Mesenchymal stem cell (in vitro differentiated cells and primary cell): ENCODE data around the gene C13orf46.

Experiments
- DNase-seq: peaks from one replicate; pipeline ENCODE4 v3.0.0-alpha.2; 2013
- H2AFZ ChIP-seq: one replicate; pipeline ENCODE4 v1.6.1; 2013; ENCODE audit warnings: low read depth, mild to moderate bottlenecking, control low read depth, inconsistent platforms, low read length, moderate library complexity
- H2AK5ac ChIP-seq: 2 replicates; pipeline ENCODE4 v1.6.1; 2013; ENCODE audit warnings: low read length, moderate library complexity, mild to moderate bottlenecking, inconsistent platforms; ENCODE audit not compliant: severe bottlenecking
- H2BK120ac ChIP-seq: one replicate; pipeline ENCODE4 v1.6.1; 2013; ENCODE audit warnings: low read depth, mild to moderate bottlenecking, inconsistent platforms, low read length, moderate library complexity
- H2BK12ac ChIP-seq, 2 experiments: one replicate each; pipeline ENCODE4 v1.6.1; 2013; ENCODE audit warnings: inconsistent platforms in 2 of 2, low read length in 2 of 2, mild to moderate bottlenecking in 2 of 2, moderate library complexity in 2 of 2, control low read depth in 1 of 2
- H2BK15ac ChIP-seq: one replicate; pipeline ENCODE4 v1.6.1; 2013; ENCODE audit warnings: mild to moderate bottlenecking, low read depth, inconsistent platforms; ENCODE audit not compliant: poor library complexity, severe bottlenecking
- H2BK5ac ChIP-seq: 2 replicates; pipeline ENCODE4 v1.6.1; 2013; ENCODE audit warnings: low read depth, mild to moderate bottlenecking, low read length, control low read depth, inconsistent platforms; ENCODE audit not compliant: poor library complexity, severe bottlenecking
- H3K14ac ChIP-seq, 2 experiments: one replicate each; pipeline ENCODE4 v1.6.1; 2013; ENCODE audit warnings: inconsistent platforms in 2 of 2, low read length in 2 of 2, control low read depth in 1 of 2, mild to moderate bottlenecking in 1 of 2, moderate library complexity in 1 of 2
- H3K18ac ChIP-seq, 2 experiments: one replicate each; pipeline ENCODE4 v1.6.1; 2013; ENCODE audit warnings: inconsistent platforms in 2 of 2, low read length in 2 of 2, control low read depth in 1 of 2, low read depth in 1 of 2, mild to moderate bottlenecking in 1 of 2
- H3K23ac ChIP-seq, 2 experiments: one replicate each; pipeline ENCODE4 v1.6.1; 2013; ENCODE audit warnings: inconsistent platforms in 2 of 2, low read length in 2 of 2, mild to moderate bottlenecking in 2 of 2, moderate library complexity in 2 of 2, control low read depth in 1 of 2
- H3K27ac ChIP-seq: 2 replicates; pipeline ENCODE4 v1.5.1; 2013; ENCODE audit warnings: mild to moderate bottlenecking, moderate library complexity, low read length, control low read depth, inconsistent platforms; ENCODE audit not compliant: poor library complexity, severe bottlenecking
- H3K27me3 ChIP-seq, 2 experiments: 2 replicates each; pipeline versions ENCODE4 v1.6.1 to v1.7.0; 2013; ENCODE audit warnings: low read length in 2 of 2, mild to moderate bottlenecking in 2 of 2, moderate library complexity in 2 of 2, control low read depth in 1 of 2, inconsistent platforms in 1 of 2; ENCODE audit not compliant: control insufficient read depth in 1 of 2, insufficient read depth in 1 of 2
- H3K36me3 ChIP-seq, 2 experiments: 2 replicates each; pipeline versions ENCODE4 v1.6.1 to v1.7.0; 2013; ENCODE audit warnings: low read length in 2 of 2, control low read depth in 1 of 2, inconsistent platforms in 1 of 2, low read depth in 1 of 2, mild to moderate bottlenecking in 1 of 2; ENCODE audit not compliant: insufficient read depth in 2 of 2, control insufficient read depth in 1 of 2
- H3K4ac ChIP-seq, 2 experiments: one replicate each; pipeline ENCODE4 v1.6.1; 2013; ENCODE audit warnings: inconsistent platforms in 2 of 2, low read length in 2 of 2, mild to moderate bottlenecking in 2 of 2, moderate library complexity in 2 of 2, control low read depth in 1 of 2, low read depth in 1 of 2
- H3K4me1 ChIP-seq: 2 replicates; pipeline ENCODE4 v1.6.1; 2013; ENCODE audit warnings: low read depth, low read length, control low read depth; ENCODE audit not compliant: control insufficient read depth, insufficient read depth
- H3K4me2 ChIP-seq: 2 replicates; pipeline ENCODE4 v1.6.1; 2013; ENCODE audit warnings: low read length, mild to moderate bottlenecking, inconsistent platforms; ENCODE audit not compliant: poor library complexity, severe bottlenecking
- H3K4me3 ChIP-seq, 2 experiments: 2 replicates each; pipeline versions ENCODE4 v1.5.1 to v1.7.0; 2013; ENCODE audit warnings: low read length in 2 of 2, mild to moderate bottlenecking in 2 of 2, control low read depth in 1 of 2, low read depth in 1 of 2; ENCODE audit not compliant: insufficient read depth in 1 of 2
- H3K79me1 ChIP-seq: replicated peaks from 2 replicates; pipeline ENCODE4 v1.6.1; 2013; ENCODE audit warnings: mild to moderate bottlenecking, control low read depth, low read length, inconsistent platforms; ENCODE audit not compliant: poor library complexity, severe bottlenecking
- H3K9ac ChIP-seq: 2 replicates; pipeline ENCODE4 v1.7.0; 2013; ENCODE audit warnings: mild to moderate bottlenecking, low read length, moderate library complexity
- H3K9me3 ChIP-seq: 2 replicates; pipeline ENCODE4 v1.7.0; 2013; ENCODE audit warnings: mild to moderate bottlenecking, low read length; ENCODE audit not compliant: control insufficient read depth
- H4K8ac ChIP-seq: one replicate; pipeline ENCODE4 v1.6.1; 2013; ENCODE audit warnings: inconsistent platforms, mild to moderate bottlenecking, low read length, moderate library complexity
- H4K91ac ChIP-seq: one replicate; pipeline ENCODE4 v1.6.1; 2013; ENCODE audit warnings: mild to moderate bottlenecking, low read length, inconsistent platforms
- WGBS: methylation state at CpG from one replicate; pipeline ENCODE4 v1.1.7; 2013; ENCODE audit warnings: mixed read lengths; 5-methylcytosine and 5-hydroxymethylcytosine counted together

Gene C13orf46

DNA sequence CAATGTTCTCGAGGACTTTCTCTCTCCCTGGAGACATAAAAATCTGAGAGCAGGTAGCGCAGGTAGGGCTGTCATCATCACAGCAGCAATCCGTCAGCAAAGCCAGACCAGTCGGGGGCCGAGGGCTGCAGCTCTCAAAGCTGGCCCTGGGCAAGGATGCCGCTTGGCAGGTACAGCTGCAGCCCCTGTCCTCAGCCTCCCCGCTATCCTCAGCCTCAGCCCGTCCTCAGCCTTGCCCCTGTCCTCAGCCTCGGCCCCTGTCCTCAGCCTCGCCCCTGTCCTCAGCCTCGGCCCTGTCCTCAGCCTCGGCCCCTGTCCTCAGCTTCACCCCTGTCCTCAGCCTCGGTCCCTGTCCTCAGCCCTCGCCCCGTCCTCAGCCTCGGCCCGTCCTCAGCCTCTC, 10.9 kb downstream of the C13orf46 start:
- no peak overlapping the region for H2BK15ac ChIP-seq
- H3K9me3 ChIP-seq = peaks cover 9% of the 10 kb centered on the region
- H3K4me1 ChIP-seq = peaks cover 2% of the 10 kb centered on the region
- no peak overlapping the region for H3K14ac ChIP-seq
- H3K4me3 ChIP-seq = no peak overlapping the region
- H2BK120ac ChIP-seq = no peak overlapping the region
- no peak overlapping the region for H4K91ac ChIP-seq
- no peak overlapping the region for H2AK5ac ChIP-seq
- no peak overlapping the region for H3K18ac ChIP-seq
- H4K8ac ChIP-seq = no peak overlapping the region
- no peak overlapping the region for H3K4ac ChIP-seq
- no peak overlapping the region for H3K4me2 ChIP-seq
- H3K27ac ChIP-seq = no peak overlapping the region
- no peak overlapping the region for H3K9ac ChIP-seq
- H3K79me1 ChIP-seq = peaks cover 2% of the 10 kb centered on the region
- H2BK5ac ChIP-seq = no peak overlapping the region
- H3K36me3 ChIP-seq = peaks cover 45 to 71% of the 10 kb centered on the region in 2 experiments
- no peak overlapping the region for H2AFZ ChIP-seq
- H2BK12ac ChIP-seq = no peak overlapping the region
- DNase-seq = no peak
- H3K27me3 ChIP-seq = no peaks in the 10 kb centered on the region
- H3K23ac ChIP-seq = no peak overlapping the region
- 87% methylated on average over 16 of the region's 17 CpGs for WGBS

DNA sequence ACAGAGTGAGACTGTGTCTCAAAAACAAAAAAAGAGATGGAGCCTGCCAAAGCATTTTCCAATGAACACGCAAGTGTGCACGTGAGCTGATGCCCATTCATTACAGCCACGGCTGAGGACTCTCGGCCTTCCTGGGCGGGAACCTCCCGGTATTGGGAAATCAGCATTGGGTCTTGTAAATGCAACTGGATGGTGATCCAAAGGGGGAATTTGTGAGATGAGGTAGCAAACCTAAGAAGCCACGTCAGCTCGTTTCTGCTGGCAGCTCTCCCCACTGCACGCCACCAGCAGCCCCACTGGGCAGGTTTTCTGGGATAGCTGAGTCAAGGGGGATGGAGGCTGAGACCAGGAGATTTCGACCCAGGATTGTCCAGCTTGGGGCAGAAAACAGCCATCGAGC, 11.5 kb downstream of the C13orf46 start:
- Histone ChIP-seq H3K9me3 (peaks cover 9% of the 10 kb centered on the region), H3K4me2 (no peak overlapping the region), H2AFZ (no peak overlapping the region), H3K14ac (no peak overlapping the region), H2AK5ac (no peak overlapping the region), H2BK5ac (no peak overlapping the region), H2BK15ac (no peak overlapping the region), H3K27ac (no peak overlapping the region), H2BK120ac (no peak overlapping the region), H4K91ac (no peak overlapping the region), H3K36me3 (peaks cover 40 to 65% of the 10 kb centered on the region in 2 experiments), H4K8ac (no peak overlapping the region), H3K4me3 (no peak overlapping the region), H3K27me3 (no peaks in the 10 kb centered on the region), H3K4ac (no peak overlapping the region), H3K23ac (no peak overlapping the region), H3K9ac (no peak overlapping the region), H3K79me1 (peaks cover 2% of the 10 kb centered on the region), H3K18ac (no peak overlapping the region), H2BK12ac (no peak overlapping the region), H3K4me1 (peaks cover 2% of the 10 kb centered on the region)
- 94% methylated on average over 11 of the region's 11 CpGs for WGBS
- no peak for DNase-seq

DNA sequence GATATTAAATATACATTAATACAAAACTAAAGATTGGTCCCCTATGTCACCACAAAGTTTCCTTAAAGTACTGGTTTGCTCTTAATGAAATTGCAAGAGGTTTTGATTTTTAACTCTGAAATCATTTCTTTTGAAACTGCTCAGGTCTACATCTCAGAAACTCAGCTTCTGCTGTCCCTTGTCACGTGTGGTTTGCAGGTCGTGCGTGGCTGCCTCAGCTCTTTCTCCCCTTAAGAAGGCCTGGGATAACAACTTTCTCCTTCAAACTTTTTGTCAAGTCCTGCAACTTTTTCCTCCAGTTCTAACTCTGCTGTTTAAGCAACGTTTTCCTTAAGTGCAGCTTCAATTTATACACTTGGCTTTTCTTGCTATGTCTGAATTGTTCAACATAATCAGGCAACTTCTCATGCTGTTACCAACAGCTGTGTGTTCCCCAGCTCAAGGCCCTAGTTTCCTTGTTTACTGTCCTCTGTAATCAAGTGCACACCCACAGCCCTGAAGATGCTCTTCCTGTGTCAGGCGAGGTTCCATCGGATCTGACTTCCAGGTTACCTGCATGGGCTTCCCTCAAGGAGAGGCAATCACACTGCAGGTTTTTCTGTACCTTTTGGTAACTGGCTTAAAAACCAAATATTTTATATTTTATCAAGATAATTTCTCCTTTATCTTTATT, 13.5 kb downstream of the C13orf46 start:
- Histone ChIP-seq H3K9ac (no peak overlapping the region), H3K27me3 (no peaks in the 10 kb centered on the region), H2BK15ac (no peak overlapping the region), H2AFZ (no peak overlapping the region), H3K4ac (no peak overlapping the region), H3K4me1 (peaks cover 2% of the 10 kb centered on the region), H3K18ac (no peak overlapping the region), H3K79me1 (peaks cover 2% of the 10 kb centered on the region), H3K14ac (no peak overlapping the region), H3K9me3 (peaks cover 9% of the 10 kb centered on the region), H3K27ac (no peak overlapping the region), H3K4me3 (no peak overlapping the region), H3K23ac (no peak overlapping the region), H2BK12ac (no peak overlapping the region), H2BK5ac (no peak overlapping the region), H4K91ac (no peak overlapping the region), H2AK5ac (no peak overlapping the region), H3K4me2 (no peak overlapping the region), H3K36me3 (peaks cover 48 to 56% of the 10 kb centered on the region in 2 experiments), H4K8ac (no peak overlapping the region), H2BK120ac (no peak overlapping the region)
- 92% methylated on average over 5 of the region's 6 CpGs for WGBS
- no peak for DNase-seq

DNA sequence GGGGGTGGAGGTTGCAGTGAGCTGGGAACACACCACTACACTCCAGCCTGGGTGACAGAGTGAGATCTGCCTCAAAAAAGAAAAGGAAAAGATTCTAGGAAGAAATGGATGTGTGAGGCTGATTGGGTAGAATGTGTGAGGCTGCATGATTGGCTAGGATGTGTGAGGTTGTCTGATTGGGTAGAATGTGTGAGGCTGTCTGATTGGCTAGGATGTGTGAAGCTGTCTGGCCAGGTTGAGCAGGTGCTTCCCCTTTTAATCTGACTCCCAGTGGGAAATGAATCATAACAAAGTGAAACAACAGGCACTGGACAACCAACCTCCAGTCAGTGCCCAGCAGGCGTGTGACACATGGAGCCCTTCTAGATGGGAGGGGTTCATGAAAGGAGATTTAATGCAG, 14.7 kb downstream of the C13orf46 start:
- H3K9me3 ChIP-seq = peaks cover 9% of the 10 kb centered on the region
- no peak overlapping the region for H3K4me2 ChIP-seq
- peaks cover 1% of the 10 kb centered on the region for H3K79me1 ChIP-seq
- DNase-seq = no peak
- WGBS = 100% methylated on average over 1 of the region's 1 CpG
- no peak overlapping the region for H4K91ac ChIP-seq
- H2AFZ ChIP-seq = no peak overlapping the region
- H4K8ac ChIP-seq = no peak overlapping the region
- no peak overlapping the region for H3K14ac ChIP-seq
- H3K23ac ChIP-seq = no peak overlapping the region
- H2BK12ac ChIP-seq = no peak overlapping the region
- H3K27me3 ChIP-seq = no peaks in the 10 kb centered on the region
- no peak overlapping the region for H3K18ac ChIP-seq
- no peak overlapping the region for H2BK5ac ChIP-seq
- H3K27ac ChIP-seq = no peak overlapping the region
- no peak overlapping the region for H3K4me3 ChIP-seq
- peaks cover 2% of the 10 kb centered on the region for H3K4me1 ChIP-seq
- no peak overlapping the region for H2AK5ac ChIP-seq
- no peak overlapping the region for H3K4ac ChIP-seq
- no peak overlapping the region for H3K9ac ChIP-seq
- no peak overlapping the region for H2BK15ac ChIP-seq
- H3K36me3 ChIP-seq = peaks cover 54 to 56% of the 10 kb centered on the region in 2 experiments
- H2BK120ac ChIP-seq = no peak overlapping the region
